H4 (cell line): Measurements from ENCODE around the gene SS18L1. TPM values are rescaled to one million over a fixed set of nuclear protein-coding genes. Genes with fewer than 3 reads are reported as not detected.

Experiments used
- DNase-seq: peaks from one replicate; pipeline ENCODE4 v3.0.0-alpha.2; 2015; ENCODE audit warnings: low spot score
- total RNA-seq: library from RNA; depleted of rRNA; stranded (reverse); fragments of >200 nt; shearing (Covaris generic); gene quantifications from 2 replicates; pipeline ENCODE4 v1.2.3, GENCODE V29; 2014

The SS18L1 gene
- total RNA-seq, 1 experiment from 2014 or later = 3.3 TPM

DNA sequence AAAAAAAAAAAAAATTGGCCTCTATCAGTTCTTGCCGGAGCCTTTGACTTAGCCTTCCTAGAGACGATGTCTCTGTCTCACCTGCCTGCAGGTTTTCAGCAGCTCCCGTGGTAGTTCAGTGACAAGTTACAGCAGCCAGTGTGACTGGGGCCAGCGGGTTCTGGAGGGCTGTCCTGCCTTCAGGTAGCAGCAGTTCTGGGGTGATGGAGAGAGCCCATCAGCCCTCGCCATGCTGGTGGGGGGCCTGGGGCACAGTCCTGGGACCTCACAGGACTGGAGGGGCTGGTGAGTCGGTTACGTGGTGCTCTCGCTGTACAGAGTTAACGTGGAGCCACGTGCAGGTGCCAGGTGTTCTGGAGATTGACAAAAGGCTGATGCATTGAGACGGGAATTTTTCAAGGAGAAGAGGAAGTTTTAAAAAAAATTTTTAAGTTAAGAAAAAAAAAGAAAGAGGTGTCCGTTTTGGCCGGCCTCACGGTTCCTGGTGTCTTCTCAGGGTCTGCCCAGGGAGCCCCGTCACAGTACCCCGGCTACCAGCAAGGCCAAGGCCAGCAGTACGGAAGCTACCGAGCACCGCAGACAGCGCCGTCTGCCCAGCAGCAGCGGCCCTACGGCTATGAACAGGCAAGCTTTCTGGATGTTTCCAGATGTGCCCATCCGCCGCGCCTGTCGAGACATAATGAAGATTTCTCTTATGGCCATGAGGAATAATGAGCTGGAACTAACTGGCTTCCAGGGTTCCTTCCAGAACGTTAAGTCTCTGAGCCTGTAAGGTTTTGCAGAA lies 30.6 kb downstream of the SS18L1 start:
- DNase-seq = no peak

DNA sequence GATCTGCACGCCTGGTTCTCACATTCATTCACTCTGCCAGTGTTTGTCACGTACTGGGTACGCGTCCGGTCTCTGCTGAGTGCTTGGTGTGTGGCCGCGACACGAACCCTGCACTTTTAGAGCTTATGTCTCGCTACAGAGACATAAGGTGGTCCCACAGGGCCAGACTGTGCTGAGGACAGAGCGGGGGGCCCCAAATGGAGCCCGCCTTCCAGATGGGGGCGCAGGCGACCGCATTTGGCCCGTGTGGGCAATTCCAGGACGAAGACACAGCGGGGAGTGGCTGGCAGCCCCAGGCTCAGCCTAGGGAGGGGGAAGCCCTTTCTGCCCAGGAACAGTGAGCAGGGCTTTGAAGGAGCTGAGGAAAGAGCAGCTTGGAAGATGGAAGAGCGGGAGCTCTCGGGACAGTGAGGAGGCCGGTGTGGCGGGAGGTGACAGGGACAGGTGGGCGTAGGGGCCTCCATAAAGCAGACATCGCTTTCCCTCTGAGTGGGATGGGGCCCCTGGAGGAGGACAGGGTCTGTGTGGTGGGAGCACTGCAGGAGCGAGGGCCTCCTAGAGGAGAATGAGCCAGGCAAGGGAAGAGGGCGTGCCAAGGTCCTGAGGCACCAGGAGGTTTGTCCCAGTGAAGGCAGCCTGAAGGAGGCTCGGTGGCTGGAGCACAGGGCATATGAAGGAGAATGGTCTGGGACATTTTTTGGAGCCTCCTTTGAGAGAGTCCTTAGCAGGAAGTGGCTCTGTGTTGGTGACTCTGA lies 31.5 kb downstream of the SS18L1 start:
- no peak for DNase-seq

DNA sequence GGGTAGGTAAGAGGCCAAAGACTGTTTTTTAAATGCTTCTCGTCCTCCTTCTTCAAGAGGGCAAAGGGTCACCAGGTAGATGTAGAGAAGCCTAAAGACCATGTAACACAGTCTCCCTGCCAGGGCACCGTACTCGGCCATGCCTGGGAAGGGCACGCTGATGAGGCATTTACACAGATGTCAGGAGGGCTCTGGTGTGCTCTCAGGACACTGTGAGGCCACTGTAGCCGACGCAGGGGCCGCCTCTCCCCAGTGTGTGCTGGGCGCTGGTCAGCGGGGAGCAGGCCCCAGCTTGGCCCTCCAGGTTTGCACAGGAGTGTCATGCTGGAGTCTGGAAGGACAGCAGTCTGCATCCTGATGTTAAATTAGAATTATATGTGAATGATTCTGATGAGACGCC lies 32.1 kb downstream of the SS18L1 start:
- no peak for DNase-seq

DNA sequence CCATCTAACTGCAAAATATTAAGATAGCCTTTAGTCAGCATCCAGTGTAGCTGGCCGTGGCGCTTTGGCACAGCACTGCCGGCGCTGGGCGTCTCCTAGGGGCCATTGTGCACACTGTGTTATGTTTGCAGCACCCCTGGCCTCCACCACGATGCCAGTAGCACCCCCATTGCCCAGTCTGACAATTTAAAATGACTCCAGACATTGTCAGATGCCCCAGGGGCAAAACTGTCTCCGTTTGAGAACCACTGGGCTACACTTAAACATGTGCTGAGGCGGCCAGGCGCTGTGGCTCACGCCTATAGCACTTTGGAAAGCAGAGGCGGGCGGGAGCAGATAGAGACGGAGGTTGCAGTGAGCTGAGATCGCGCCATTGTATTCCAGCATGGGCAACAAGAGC lies 33.3 kb downstream of the SS18L1 start:
- no peak for DNase-seq

DNA sequence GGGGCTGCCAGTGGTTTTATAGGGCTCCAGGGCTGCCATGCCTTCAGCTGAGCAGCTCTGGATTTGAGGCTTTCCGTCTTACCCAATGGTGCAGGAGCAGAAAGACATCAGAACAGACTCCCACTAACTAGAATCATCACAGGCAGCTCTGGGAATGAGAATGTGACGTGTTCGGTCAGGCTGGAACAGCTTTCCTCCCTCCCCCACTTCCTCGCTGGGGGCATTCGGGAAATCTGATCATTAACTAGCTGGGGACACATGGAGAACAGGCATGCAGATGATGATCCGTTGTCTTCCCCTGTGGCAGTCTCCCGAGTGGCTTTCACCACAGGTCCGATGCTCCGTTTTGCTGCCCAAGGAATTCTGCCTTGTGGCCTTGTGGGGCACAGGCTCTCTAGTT lies 33.7 kb downstream of the SS18L1 start:
- no peak for DNase-seq

DNA sequence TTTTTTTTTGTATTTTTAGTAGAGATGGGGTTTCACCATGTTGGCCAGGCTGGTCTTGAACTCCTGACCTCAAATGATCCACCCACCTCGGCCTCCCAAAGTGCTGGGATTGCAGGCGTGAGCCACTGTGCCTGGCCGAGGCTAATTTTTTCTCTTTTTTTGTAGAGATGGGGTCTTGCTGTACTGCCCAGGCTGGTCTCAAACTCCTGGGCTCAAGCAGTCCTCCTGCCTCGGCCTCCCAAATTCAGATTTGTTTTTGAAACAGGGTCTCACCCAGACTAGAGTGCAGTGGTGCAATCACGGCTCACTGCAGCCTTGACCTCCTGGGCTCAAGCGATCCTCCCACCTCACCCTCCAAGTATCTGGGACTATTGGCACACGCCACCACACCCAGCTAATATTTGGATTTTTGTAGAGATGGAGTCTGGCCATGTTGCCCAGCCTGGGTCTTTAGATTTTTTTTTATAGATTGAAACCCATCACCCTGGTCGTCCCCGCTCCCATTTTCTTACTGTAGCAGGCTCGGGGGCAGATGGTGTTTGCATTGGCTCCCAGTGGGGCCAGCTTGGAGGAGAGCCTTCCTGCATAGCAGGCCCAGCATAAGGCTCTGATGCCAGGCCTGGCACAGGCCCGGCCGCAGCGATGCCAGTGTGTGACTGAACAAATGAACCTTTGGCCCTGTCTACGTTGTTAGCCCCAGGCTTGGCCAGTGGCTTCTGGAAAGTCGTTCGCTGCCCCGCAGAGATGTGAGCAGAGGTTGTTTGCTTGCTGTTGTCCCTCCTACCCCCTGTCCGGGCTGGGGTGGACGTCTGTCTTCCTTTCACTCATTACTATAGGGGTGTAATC lies 35.0 kb downstream of the SS18L1 start:
- no peak for DNase-seq

DNA sequence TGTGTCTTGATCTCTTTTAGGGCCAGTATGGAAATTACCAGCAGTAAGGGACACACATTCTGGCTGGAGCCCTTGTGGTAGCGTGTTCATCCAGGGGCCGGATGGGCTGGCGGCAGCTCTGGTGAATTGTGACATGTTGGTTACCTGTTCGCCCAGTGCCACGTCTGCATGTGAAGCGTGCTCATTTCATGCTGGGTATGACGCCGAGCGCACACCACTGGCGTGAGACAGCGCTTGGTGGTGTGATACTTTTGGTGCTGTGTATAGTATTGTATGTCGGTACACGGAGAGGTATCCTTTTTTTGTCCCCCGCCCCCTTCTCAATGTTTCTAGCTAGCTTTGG lies 35.6 kb downstream of the SS18L1 start:
- no peak for DNase-seq

DNA sequence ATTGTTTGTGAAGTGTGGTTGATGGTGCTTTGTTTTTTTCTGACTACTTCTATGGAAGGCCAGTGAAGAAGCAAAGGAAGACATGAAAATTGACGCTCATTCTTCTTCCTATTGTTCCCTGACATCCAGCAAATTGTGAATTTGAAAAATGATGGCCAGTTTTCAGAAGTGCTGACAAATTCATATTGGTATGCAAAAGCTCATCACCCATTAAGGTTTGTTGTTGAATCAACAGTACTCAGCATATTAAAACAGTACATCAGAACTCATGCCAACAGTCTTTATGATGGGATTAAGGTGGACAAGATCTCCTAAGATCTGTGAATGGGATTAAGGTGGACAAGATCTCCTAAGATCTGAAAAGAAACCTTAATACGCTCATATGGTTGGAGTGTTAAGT lies 38.2 kb downstream of the SS18L1 start:
- DNase-seq = no peak

DNA sequence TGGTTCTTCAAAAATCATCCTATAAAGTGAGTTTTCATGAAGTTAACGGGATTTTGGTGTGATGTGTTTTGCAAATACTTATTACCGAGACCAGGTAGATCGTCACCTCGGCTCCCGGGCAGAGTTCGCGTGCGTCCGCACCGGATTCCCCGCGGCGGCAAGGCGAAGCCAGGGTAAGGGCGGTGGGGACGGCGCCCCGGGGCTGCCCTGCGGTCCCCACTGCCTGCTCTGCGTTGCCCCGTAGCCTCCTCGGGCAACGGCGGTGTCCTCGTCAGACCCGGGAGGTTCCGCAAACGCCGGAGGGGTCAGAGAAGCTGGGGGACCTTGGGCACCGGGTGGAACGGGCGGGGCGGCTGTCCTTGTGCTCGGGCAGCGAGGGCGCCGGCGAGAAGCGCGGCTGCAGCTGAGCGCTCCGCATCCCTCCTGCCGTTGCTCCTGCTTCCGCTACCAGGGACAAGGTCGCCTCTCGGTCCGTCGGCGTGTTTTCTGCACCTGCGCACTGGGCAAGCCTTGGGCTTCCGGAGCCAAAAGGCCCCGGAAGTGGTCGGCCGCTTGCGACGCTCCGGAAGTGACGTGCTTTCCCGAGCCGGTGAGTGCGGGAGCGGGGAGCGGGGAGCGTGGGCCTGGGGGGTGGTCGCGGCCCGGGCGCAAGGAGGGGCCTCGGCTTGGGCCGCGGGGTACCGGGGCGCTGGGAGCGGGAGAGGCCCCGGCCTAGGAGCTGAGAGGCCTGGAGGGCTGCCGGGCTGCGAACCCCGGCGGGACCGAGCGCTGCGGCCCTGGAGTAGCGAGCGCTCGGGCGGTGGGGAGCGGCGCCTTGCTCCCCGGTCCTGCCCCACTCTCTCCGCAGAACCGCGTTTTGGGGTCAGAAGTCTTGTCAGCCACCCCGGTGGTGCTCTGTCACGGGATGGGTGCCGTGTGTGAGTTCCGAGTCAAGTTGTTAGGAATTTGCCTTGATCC lies 39.2 kb downstream of the SS18L1 start, which contains the start of gene MTG2:
Gene MTG2, plus strand, starts transcription at position 560 of the 957 bp plus-strand sequence. CDS start 10,393 bp downstream, outside the sequence.
- DNase-seq = peak; percentile 95

DNA sequence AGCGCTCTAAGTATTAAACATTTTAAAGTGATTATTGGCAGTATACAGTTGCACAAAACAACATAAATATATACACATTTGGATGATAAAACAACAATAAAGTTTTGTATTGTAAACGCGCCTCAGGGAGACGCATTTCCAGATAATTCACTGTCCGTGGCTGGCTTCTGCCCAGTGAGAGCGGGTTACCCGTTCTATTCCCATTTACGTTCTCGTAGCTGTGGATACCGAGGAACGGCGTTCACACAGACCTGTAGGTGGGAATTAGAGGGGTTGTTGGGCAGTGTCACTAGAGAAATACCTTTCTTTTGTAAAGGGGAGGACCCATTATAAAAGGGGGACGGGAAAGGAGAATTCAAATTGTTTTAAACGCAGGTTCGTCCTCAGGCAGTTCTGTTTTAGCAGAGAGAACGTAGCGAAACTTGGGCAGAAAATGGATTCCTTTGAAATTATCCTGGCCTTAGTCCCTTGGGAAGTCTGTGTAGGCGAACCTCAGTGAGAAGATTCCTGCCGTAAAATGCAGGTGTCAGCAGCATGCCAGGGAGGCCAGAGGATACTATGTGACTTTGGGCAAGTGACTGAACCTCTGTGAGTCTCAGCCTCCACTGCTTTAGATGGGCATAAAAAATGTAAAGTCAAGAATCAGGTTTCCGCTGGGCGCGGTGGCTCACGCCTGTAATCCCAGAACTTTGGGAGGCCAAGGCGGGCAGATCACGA lies 40.0 kb downstream of the SS18L1 start:
- no peak for DNase-seq

DNA sequence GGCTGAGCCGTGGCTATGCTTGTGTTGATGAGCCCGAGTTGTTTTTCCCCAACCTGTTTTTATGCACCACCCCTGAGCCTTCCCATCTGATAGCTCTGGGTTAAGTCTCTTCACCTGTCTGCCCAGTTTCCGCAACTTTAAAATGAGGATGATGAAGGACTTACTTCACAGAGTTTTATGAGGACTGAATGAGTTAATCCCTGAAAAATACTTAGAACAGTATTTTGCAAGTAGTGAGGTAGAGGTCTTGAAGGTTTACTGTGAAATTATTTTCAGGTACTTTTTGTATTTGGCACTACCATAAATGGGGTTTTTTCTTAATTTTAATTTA lies 42.5 kb downstream of the SS18L1 start:
- DNase-seq = no peak

DNA sequence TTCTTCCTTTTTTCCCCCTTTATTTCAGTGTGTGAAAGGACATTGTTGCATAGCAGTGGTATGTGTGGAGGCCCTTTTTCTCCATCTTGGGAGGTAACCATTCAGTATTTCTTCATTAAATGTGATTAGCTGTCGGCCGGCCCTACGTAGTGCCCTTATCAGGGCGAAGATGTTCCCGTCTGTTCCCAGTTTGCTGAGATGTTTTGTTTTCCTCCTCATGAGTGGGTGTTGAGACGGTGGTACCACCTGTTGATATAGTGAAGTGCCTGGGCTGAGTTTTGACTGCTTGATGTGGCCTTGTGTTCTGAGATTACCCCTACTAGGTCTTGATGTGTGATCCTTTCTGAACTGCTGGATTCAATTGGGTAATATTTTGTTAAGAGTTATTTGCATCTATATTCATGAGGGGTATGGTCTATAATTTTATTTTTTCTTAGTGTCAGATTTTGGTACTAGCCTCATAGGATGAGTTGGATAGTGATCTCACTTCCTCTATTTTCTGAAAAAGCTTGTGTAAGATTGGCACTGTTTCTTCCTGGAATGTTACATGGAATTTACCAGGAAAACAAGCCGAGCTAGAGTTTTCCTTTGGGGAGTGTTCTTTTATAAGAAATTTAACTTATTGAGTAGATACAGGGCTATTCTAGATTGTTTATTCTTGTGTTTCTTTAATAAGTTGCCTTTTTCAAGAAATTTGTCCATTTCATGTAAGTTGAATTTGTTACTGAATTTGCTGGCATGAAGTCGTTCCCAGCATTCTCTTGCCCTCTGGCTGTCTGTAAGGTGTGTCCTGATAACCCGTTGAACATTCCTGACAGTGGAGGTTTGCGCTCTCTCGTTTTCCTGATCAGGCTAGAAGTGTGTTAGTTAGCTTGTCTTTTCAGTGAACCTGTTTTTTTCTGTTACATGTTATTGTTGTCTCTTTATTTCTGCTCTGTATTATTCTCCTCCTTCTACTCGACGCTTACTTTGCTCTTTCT lies 43.6 kb downstream of the SS18L1 start:
- no peak for DNase-seq

DNA sequence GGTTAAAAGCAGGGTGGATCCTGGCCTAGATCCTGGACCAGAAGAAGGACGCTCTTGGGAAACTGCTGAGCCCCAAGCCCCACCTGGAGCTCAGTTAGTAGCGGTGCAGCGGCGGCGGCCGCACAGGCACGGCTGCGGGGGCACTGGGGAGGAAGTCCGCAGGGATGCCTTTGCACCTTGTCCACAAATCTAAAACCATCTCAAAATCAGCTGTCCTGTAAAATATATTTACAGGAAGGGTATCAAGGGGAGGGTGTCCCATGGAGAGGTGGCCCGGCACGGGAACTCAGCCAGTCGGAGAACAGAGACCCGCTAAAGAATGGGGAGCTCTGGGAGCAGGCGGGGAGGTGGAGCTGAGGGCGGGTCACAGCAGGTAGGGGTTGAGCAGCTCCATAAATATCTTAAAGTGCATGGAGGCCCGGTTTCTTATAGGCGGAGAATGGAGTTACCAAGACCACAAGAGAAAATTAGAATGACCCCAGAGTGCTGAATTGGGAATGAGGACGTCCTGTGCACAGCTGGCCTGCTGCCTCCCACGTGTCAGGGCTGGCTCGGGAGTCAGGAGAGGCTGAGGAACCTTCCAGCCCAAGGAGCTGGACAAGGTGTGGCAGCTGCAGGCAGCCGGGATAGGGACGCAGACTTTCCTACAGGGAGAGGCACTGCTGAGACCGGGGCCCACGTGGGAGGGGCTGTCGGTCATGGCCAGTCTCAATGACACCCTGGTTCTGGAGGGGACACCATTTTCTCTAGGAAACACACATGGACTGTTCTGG lies 47.3 kb downstream of the SS18L1 start:
- DNase-seq = no peak

DNA sequence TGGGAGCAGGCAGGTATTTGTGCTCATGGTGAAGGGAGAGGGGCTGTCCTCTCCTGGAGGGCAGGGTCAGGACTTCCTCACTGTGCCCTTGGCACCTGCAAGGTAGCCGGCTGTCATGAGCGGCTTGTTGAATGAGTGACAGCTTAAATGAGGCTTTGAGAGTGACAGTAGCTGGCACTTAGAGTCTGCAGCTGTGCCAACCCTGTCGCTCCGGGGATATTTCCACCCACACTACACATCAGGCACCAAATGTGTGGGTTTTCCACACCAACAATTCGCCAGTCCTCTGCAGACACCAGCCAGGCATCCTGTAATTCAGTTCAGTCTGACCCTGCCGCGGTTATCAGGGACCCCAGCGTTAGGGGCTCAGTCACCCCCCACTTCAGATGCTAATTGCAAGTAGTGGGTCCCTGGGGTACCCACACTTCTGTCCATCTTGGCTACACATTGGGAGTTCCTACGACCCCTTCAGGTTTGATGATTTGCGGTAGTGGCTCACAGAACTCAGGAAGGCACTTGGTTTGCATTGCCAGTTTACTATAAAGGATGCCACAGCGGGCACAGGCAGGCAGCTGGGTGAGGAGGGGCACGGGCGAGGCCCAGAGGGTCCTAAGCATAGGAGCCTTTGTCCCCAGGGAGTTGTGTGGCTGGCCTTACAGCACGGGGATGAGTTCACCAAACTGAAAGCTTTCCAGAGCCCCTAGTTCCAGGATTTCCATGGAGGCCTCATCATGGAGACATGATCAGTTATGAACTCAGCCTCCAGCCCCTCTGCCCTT lies 48.4 kb downstream of the SS18L1 start:
- no peak for DNase-seq

DNA sequence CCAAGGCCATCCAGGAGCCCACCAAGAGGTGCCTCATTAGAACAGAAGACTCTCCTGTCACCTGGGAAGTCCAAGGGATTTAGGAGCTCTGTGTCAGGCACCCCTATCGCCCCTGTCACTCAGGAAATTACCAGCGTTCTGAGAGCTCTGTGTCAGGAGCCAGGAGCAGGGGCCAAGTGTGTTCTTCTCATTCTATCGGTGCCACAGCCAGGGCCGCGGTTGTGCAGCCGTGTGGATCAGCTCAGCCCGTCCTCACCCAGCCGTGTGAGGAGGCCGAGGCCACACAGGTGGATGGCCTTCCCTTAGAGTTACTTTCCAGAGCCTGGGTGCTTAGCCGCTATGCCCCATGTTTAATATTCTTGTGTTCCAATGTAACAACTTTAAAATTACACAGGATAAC lies 49.1 kb downstream of the SS18L1 start:
- DNase-seq = no peak

DNA sequence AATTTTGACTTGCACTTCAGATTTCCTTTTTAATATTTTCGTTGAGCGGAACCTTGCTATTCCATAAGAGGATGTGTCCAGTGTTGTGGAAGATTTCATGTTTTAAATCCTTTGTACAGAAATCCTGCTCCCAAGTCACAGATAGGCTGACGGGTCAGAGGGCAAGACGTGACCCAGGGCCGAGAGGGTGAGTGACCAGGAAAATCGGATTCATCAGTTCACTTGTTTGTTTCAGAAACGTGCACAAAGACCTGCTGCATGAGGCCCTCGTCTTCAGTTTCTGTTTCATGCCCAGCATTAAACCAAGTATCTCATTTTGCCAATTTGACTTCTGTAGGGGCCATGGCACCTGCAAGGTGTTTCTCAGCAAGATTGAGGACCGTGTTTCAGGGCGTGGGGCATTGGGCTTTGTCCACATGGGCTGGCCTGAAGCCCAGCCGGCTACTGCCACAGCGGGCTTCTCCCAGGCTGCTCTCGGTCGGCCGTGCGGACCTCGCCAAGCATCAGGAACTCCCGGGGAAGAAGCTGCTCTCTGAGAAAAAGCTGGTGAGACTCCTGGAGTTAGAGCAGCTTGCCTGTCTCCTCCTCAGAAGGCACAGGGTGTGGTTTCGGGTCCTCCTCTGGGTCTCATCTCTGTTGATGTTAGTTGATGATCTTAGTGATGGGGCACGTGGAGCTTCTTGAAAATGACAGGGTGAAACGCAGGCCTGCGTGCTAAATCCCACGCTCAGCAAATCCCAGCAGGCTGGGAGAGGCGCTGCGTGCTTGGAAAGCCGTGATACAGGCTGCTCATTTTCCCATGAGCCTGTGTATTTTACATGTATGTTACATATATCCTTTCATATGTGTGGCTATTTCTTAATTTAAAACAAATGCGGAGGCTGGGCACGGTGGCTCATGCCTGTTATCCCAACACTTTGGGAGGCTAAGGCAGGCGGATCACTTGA lies 49.8 kb downstream of the SS18L1 start:
- DNase-seq = no peak

DNA sequence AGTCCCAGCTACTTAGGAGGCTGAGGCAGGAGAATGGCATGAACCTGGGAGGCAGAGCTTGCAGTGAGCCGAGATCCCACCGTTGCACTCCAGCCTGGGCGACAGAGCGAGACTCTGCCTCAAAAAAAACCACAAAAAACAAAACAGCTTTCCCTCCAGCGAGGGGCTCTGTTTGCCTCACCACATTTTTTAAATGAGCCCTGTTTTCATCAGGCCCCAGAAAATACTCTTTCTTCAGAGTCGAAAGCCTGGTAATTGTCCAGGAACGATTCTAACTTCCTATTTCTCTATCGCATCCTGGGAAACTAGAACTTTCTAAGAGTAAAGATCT lies 51.5 kb downstream of the SS18L1 start:
- no peak for DNase-seq
